Neural progenitor cell (in vitro differentiated cells): ENCODE measurements around the gene FBXW2. TPM values are rescaled to one million over a fixed set of nuclear protein-coding genes. Genes with fewer than 3 reads are reported as not detected.

Experiments used
- DNase-seq: peaks from one replicate; pipeline ENCODE4 v3.0.0-alpha.2; 2016; ENCODE audit warnings: low spot score
- H2AFZ ChIP-seq: fragments of 200-600 bp; sonication (generic); replicated peaks from 2 replicates; pipeline ENCODE4 v1.6.1; 2016; ENCODE audit warnings: antibody characterized with exemption
- H3F3A ChIP-seq: fragments of 200-600 bp; sonication (generic); 2 replicates; pipeline ENCODE4 v1.6.1; 2016; ENCODE audit warnings: antibody characterized with exemption, low read depth
- H3K27ac ChIP-seq: fragments of 200-600 bp; sonication (generic); 2 replicates; pipeline ENCODE4 v1.5.1; 2016; ENCODE audit warnings: mild to moderate bottlenecking
- H3K27me3 ChIP-seq: fragments of 200-600 bp; sonication (generic); 2 replicates; pipeline ENCODE4 v1.6.1; 2016; ENCODE audit warnings: mild to moderate bottlenecking, moderate library complexity
- H3K36me3 ChIP-seq: fragments of 200-600 bp; sonication (generic); 2 replicates; pipeline ENCODE4 v1.5.1; 2016
- H3K4me1 ChIP-seq: fragments of 200-600 bp; sonication (generic); 2 replicates; pipeline ENCODE4 v1.6.1; 2016; ENCODE audit warnings: mixed run types
- H3K4me2 ChIP-seq: fragments of 200-600 bp; sonication (generic); 2 replicates; pipeline ENCODE4 v1.6.1; 2016
- H3K4me3 ChIP-seq: fragments of 200-600 bp; sonication (generic); 2 replicates; pipeline ENCODE4 v1.5.1; 2016
- H3K79me2 ChIP-seq: fragments of 200-600 bp; sonication (generic); 2 replicates; pipeline ENCODE4 v1.6.1; 2016; ENCODE audit warnings: low read depth
- H3K9ac ChIP-seq: fragments of 200-600 bp; sonication (generic); 2 replicates; pipeline ENCODE4 v1.6.1; 2016
- H3K9me3 ChIP-seq: fragments of 200-600 bp; sonication (generic); 2 replicates; pipeline ENCODE4 v1.5.1; 2016; ENCODE audit warnings: low read depth
- H4K20me1 ChIP-seq: fragments of 200-600 bp; sonication (generic); 2 replicates; pipeline ENCODE4 v1.6.1; 2016; ENCODE audit warnings: low read depth
- H3K27ac Mint-ChIP-seq: 3 replicates; pipeline ENCODE4 v1.8.0; 2021; ENCODE audit warnings: mixed read lengths
- H3K27me3 Mint-ChIP-seq: 2 replicates; pipeline ENCODE4 v1.8.0; 2022; ENCODE audit warnings: low read depth, mild to moderate bottlenecking, inconsistent platforms, moderate library complexity, mixed read lengths; ENCODE audit not compliant: insufficient read depth
- H3K36me3 Mint-ChIP-seq: 3 replicates; pipeline ENCODE4 v1.8.0; 2021; ENCODE audit warnings: mixed read lengths
- H3K4me1 Mint-ChIP-seq: 3 replicates; pipeline ENCODE4 v1.8.0; 2021; ENCODE audit warnings: mixed read lengths
- H3K4me3 Mint-ChIP-seq: 3 replicates; pipeline ENCODE4 v1.8.0; 2021; ENCODE audit warnings: mild to moderate bottlenecking, moderate library complexity, mixed read lengths
- H3K9me3 Mint-ChIP-seq: 3 replicates; pipeline ENCODE4 v1.8.0; 2020; ENCODE audit warnings: mixed read lengths
- CTCF ChIP-seq: fragments of 200-600 bp; sonication (generic); IDR thresholded peaks from 2 replicates; pipeline ENCODE4 v1.5.1; 2017; ENCODE audit warnings: antibody characterized with exemption, mild to moderate bottlenecking
- EZH2 ChIP-seq: fragments of 200-600 bp; sonication (generic); IDR thresholded peaks from 2 replicates; pipeline ENCODE4 v1.6.1; 2017; ENCODE audit warnings: antibody characterized with exemption, mild to moderate bottlenecking, moderate library complexity
- EZH2phosphoT487 ChIP-seq: fragments of 200-600 bp; sonication (generic); IDR thresholded peaks from 2 replicates; pipeline ENCODE4 v1.6.1; 2017; ENCODE audit warnings: antibody characterized with exemption
- total RNA-seq: library from RNA; depleted of rRNA; stranded (reverse); fragments of >200 nt; gene quantifications from 2 replicates; pipeline ENCODE4 v1.2.3, GENCODE V29; 2015; ENCODE audit warnings: low replicate concordance

Gene FBXW2
- total RNA-seq, 1 donor from 2014 or later = 32.7 TPM

DNA sequence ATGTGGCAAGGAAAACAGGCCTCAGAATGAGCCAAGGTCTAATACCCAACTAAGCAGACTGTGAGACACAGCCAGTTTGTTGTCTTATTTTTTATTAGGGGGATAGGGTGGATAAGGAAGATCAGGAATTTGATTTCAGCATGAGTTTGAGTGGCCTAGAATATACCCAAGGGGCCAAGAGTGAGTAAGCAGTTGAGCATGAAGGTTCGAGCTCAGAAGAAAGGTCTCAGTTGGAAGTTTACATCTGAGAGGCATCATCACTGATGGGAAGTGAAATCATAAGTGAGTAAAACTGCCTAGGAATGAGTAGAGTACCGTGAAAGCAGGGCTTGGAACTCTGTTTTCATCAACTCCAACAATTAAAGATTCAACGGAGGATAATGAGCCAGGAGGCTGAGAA lies 36.9 kb upstream of the FBXW2 start:
- Histone ChIP-seq H3F3A (no peaks in the 10 kb centered on the region), H3K36me3 (no peaks in the 10 kb centered on the region), H3K27me3 (no peaks in the 10 kb centered on the region), H3K4me2 (no peak overlapping the region), H3K79me2 (no peaks in the 10 kb centered on the region), H3K4me3 (no peak overlapping the region), H3K4me1 (no peaks in the 10 kb centered on the region), H2AFZ (no peak overlapping the region), H4K20me1 (no peaks in the 10 kb centered on the region), H3K27ac (no peak overlapping the region), H3K9me3 (no peaks in the 10 kb centered on the region), H3K9ac (no peak overlapping the region)
- Mint-ChIP-seq H3K4me3 (no peak overlapping the region), H3K27me3 (no peaks in the 10 kb centered on the region), H3K9me3 (no peaks in the 10 kb centered on the region), H3K36me3 (peaks cover 16% of the 10 kb centered on the region), H3K4me1 (no peaks in the 10 kb centered on the region), H3K27ac (no peak overlapping the region)
- TF ChIP-seq EZH2phosphoT487 = no peak
- no peak for TF ChIP-seq CTCF
- TF ChIP-seq EZH2 = no peak
- DNase-seq = no peak

DNA sequence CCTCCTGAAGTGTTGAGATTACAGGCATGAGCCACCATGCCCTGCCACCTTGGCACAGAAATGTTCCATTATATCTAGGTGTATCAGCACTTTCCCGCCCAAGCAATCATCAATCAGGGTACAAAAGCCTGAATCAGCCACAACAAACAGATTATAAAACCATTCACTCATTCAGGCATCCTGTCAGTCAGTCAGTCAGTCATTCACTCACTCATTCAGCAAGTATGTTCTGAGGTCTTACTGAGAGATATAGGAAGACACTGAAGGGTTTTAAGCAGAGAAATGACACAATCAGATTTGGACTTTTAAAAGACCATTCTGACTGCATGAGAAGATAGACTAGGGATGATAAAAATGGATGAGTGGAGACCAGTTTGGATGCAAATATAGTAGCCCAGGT lies 36.4 kb upstream of the FBXW2 start:
- Histone ChIP-seq H3K79me2 (no peaks in the 10 kb centered on the region), H3K27me3 (no peaks in the 10 kb centered on the region), H3K36me3 (no peaks in the 10 kb centered on the region), H3F3A (no peaks in the 10 kb centered on the region), H3K4me2 (no peak overlapping the region), H3K27ac (no peak overlapping the region), H2AFZ (no peak overlapping the region), H4K20me1 (no peaks in the 10 kb centered on the region), H3K9ac (no peak overlapping the region), H3K4me1 (no peaks in the 10 kb centered on the region), H3K9me3 (no peaks in the 10 kb centered on the region), H3K4me3 (no peak overlapping the region)
- H3K27me3 Mint-ChIP-seq = no peaks in the 10 kb centered on the region
- H3K4me1 Mint-ChIP-seq = no peaks in the 10 kb centered on the region
- no peak overlapping the region for H3K4me3 Mint-ChIP-seq
- H3K27ac Mint-ChIP-seq = no peak overlapping the region
- TF ChIP-seq EZH2 (no peak), EZH2phosphoT487 (no peak), CTCF (no peak)
- H3K36me3 Mint-ChIP-seq = peaks cover 20% of the 10 kb centered on the region
- peaks cover 3% of the 10 kb centered on the region for H3K9me3 Mint-ChIP-seq
- DNase-seq = no peak

- peaks cover 3% of the 10 kb centered on the region for H3K9me3 Mint-ChIP-seq
- no peak overlapping the region for H3K4me2 ChIP-seq
- no peaks in the 10 kb centered on the region for H3K36me3 ChIP-seq
- no peak overlapping the region for H3K4me3 ChIP-seq
- H3K27me3 ChIP-seq = no peaks in the 10 kb centered on the region
- H3F3A ChIP-seq = no peaks in the 10 kb centered on the region
- H3K9me3 ChIP-seq = no peaks in the 10 kb centered on the region
- no peak overlapping the region for H3K4me3 Mint-ChIP-seq
- no peak for DNase-seq
- no peak overlapping the region for H3K27ac ChIP-seq
- H3K79me2 ChIP-seq = no peaks in the 10 kb centered on the region
- no peaks in the 10 kb centered on the region for H3K4me1 ChIP-seq
- H2AFZ ChIP-seq = no peak overlapping the region
- H3K27me3 Mint-ChIP-seq = no peaks in the 10 kb centered on the region
- peaks cover 14% of the 10 kb centered on the region for H3K36me3 Mint-ChIP-seq
- no peak overlapping the region for H3K9ac ChIP-seq
- TF ChIP-seq EZH2phosphoT487 (no peak), CTCF (no peak), EZH2 (no peak)
- no peaks in the 10 kb centered on the region for H4K20me1 ChIP-seq
- no peaks in the 10 kb centered on the region for H3K4me1 Mint-ChIP-seq
- H3K27ac Mint-ChIP-seq = no peak overlapping the region
These were observed 26.9 kb upstream of the FBXW2 start for GRCh38 chr9:120820095-120820494.
